DND-41 (cell line): ENCODE data around the gene TSPOAP1.

Experiments
- CTCF ChIP-seq: IDR thresholded peaks from 2 replicates; pipeline ENCODE4 v1.5.1; 2012; ENCODE audit warnings: borderline replicate concordance, low read length, moderate library complexity, mild to moderate bottlenecking; ENCODE audit not compliant: poor library complexity, severe bottlenecking; ENCODE audit errors: extremely low read depth
- EZH2 ChIP-seq: IDR thresholded peaks from 3 replicates; pipeline ENCODE4 v1.6.1; 2012; ENCODE audit warnings: borderline replicate concordance, low read depth, mild to moderate bottlenecking, moderate library complexity, low read length, inconsistent platforms; ENCODE audit not compliant: severe bottlenecking

- TF ChIP-seq CTCF (no peak), EZH2 (no peak)
Observed at GRCh38 chr17:58318627-58319172, 9.9 kb downstream of the TSPOAP1 start.
